SK-N-SH (cell line): Measurements from ENCODE around the gene TMEM168.

ENCODE experiments used
- CTCF ChIP-seq: fragments of 200-600 bp; sonication (generic); IDR thresholded peaks from 2 replicates; pipeline ENCODE4 v1.6.1; 2017; ENCODE audit warnings: antibody characterized with exemption, mild to moderate bottlenecking, moderate library complexity
- ELF1 ChIP-seq: IDR thresholded peaks from 2 replicates; pipeline ENCODE4 v1.4.0; 2012
- EP300 ChIP-seq, 2 experiments: IDR thresholded peaks; 2 replicates each; pipeline versions ENCODE4 v1.4.0 to v1.6.1; 2012; ENCODE audit warnings: borderline replicate concordance in 1 of 2, low read depth in 1 of 2, low read length in 1 of 2
- EZH2phosphoT487 ChIP-seq: fragments of 200-600 bp; sonication (generic); IDR thresholded peaks from 2 replicates; pipeline ENCODE4 v1.6.1; 2017; ENCODE audit warnings: low read depth, mixed run types, mild to moderate bottlenecking, antibody characterized with exemption, moderate library complexity, borderline replicate concordance
- GABPA ChIP-seq: IDR thresholded peaks from 2 replicates; pipeline ENCODE4 v1.4.0; 2012; ENCODE audit warnings: low read depth, mild to moderate bottlenecking
- JUND ChIP-seq: IDR thresholded peaks from 2 replicates; pipeline ENCODE4 v1.4.0; 2012
- NRF1 ChIP-seq: IDR thresholded peaks from 2 replicates; pipeline ENCODE4 v1.6.1; 2012; ENCODE audit warnings: low read depth, mild to moderate bottlenecking, low read length
- POLR2AphosphoS5 ChIP-seq: IDR thresholded peaks from 2 replicates; pipeline ENCODE4 v1.6.1; 2012; ENCODE audit warnings: low read depth, low read length
- RAD21 ChIP-seq: IDR thresholded peaks from 2 replicates; pipeline ENCODE4 v1.6.1; 2012; ENCODE audit warnings: mild to moderate bottlenecking, low read length
- REST ChIP-seq: IDR thresholded peaks from 2 replicates; pipeline ENCODE4 v1.6.1; 2012; ENCODE audit warnings: mild to moderate bottlenecking, low read depth, low read length, moderate library complexity
- SIN3A ChIP-seq: IDR thresholded peaks from 2 replicates; pipeline ENCODE4 v1.6.1; 2012; ENCODE audit warnings: low read depth, mild to moderate bottlenecking, low read length, moderate library complexity, borderline replicate concordance
- TAF1 ChIP-seq: IDR thresholded peaks from 2 replicates; pipeline ENCODE4 v1.6.1; 2012; ENCODE audit warnings: low read depth, mild to moderate bottlenecking, low read length, moderate library complexity, borderline replicate concordance
- YY1 ChIP-seq: IDR thresholded peaks from 2 replicates; pipeline ENCODE4 v1.4.0; 2012; ENCODE audit warnings: low read depth, mild to moderate bottlenecking

GRCh38 chr7:112771166-112771565, 19.0 kb downstream of the TMEM168 start:
- TF ChIP-seq CTCF (no peak), REST (no peak), JUND (no peak), ELF1 (no peak), RAD21 (no peak), POLR2AphosphoS5 (no peak), YY1 (no peak), EP300 (IDR thresholded peaks at IDR 0.05; ENCODE audit: borderline replicate concordance in 1 of 2, low read depth in 1 of 2, low read length in 1 of 2) (no peak), TAF1 (no peak), EZH2phosphoT487 (no peak), SIN3A (no peak), NRF1 (no peak), GABPA (no peak)
